Adipose tissue (tissue), 3 donors: ENCODE measurements around the gene SLC13A3. TPM values are rescaled to one million over a fixed set of nuclear protein-coding genes. Genes with fewer than 3 reads are reported as not detected.

ENCODE experiments used
- H3K27ac ChIP-seq: one replicate; pipeline ENCODE4 v1.5.1; 2013; ENCODE audit warnings: low read depth, low read length
- WGBS, 3 donors: extraction: QIAGEN DNeasy Blood & Tissue Kit; methylation state at CpG; one replicate each; pipeline ENCODE4 v1.1.7; 2013; 5-methylcytosine and 5-hydroxymethylcytosine counted together
- polyA plus RNA-seq, 3 donors: library from polyadenylated mRNA; stranded (reverse); fragments of 200-250 nt; gene quantifications; one replicate each; pipeline ENCODE4 v1.2.3, GENCODE V29; 2013
- donor health status: healthy with polysubstance abuse.
- donor health status: Bipolar disorder and iron deficiency.
- donor health status: healthy.

Gene SLC13A3
- polyA plus RNA-seq, 3 donors = 0.48 to 2.2 (median 1.2) TPM

GRCh38 chr20:46572790-46573189 is 78.5 kb downstream of the SLC13A3 start:
- 87 to 89% (median 87%) methylated on average over 3 of the region's 3 CpGs for WGBS, 3 donors
- H3K27ac ChIP-seq = no peak overlapping the region

- WGBS, 3 donors = 48 to 59% (median 51%) methylated on average over 8 of the region's 8 CpGs
- H3K27ac ChIP-seq = no peak overlapping the region
Measured at GRCh38 chr20:46572153-46572552, 79.1 kb downstream of the SLC13A3 start.

- WGBS, 3 donors = 96 to 98% (median 98%) methylated on average over 2 of the region's 2 CpGs
- no peak overlapping the region for H3K27ac ChIP-seq
Measured at GRCh38 chr20:46571418-46571817, 79.8 kb downstream of the SLC13A3 start.

- H3K27ac ChIP-seq = no peak overlapping the region
- 75 to 82% (median 81%) methylated on average over 5 of the region's 5 CpGs for WGBS, 3 donors
Measured at GRCh38 chr20:46570956-46571355, 80.3 kb downstream of the SLC13A3 start.

GRCh38 chr20:46569961-46570360 is 81.3 kb downstream of the SLC13A3 start:
- 89 to 95% (median 93%) methylated on average over 5 of the region's 5 CpGs for WGBS, 3 donors

GRCh38 chr20:46568570-46569129 is 82.6 kb downstream of the SLC13A3 start:
- WGBS, 3 donors = 13 to 19% (median 14%) methylated on average over 10 of the region's 10 CpGs
- H3K27ac ChIP-seq = no peak overlapping the region

More at GRCh38 chr20:46569961-46570360, 81.3 kb downstream of the SLC13A3 start:
- H3K27ac ChIP-seq = no peak overlapping the region

- 76 to 87% (median 84%) methylated on average over 10 of the region's 10 CpGs for WGBS, 3 donors
Measured at GRCh38 chr20:46566125-46566524, 85.1 kb downstream of the SLC13A3 start.

GRCh38 chr20:46564241-46564957 is 86.9 kb downstream of the SLC13A3 start:
- WGBS, 3 donors = 69 to 81% (median 74%) methylated on average over 7 of the region's 7 CpGs
- H3K27ac ChIP-seq = no peak overlapping the region

More at GRCh38 chr20:46566125-46566524, 85.1 kb downstream of the SLC13A3 start:
- H3K27ac ChIP-seq = no peak overlapping the region

GRCh38 chr20:46563860-46564221 is 87.4 kb downstream of the SLC13A3 start:
- 47 to 57% (median 53%) methylated on average over 2 of the region's 2 CpGs for WGBS, 3 donors
- H3K27ac ChIP-seq = no peak overlapping the region

- 85 to 88% (median 86%) methylated on average over 16 of the region's 16 CpGs for WGBS, 3 donors
- no peak overlapping the region for H3K27ac ChIP-seq
Measured at GRCh38 chr20:46563170-46563859, 87.9 kb downstream of the SLC13A3 start.

- 13 to 15% (median 15%) methylated on average over 19 of the region's 19 CpGs for WGBS, 3 donors
- no peak overlapping the region for H3K27ac ChIP-seq
Measured at GRCh38 chr20:46562373-46563169, 88.7 kb downstream of the SLC13A3 start.

- no peak overlapping the region for H3K27ac ChIP-seq
- 37 to 46% (median 45%) methylated on average over 5 of the region's 5 CpGs for WGBS, 3 donors
Measured at GRCh38 chr20:46562009-46562372, 89.3 kb downstream of the SLC13A3 start.

GRCh38 chr20:46559685-46560440 is 91.4 kb downstream of the SLC13A3 start:
- no peak overlapping the region for H3K27ac ChIP-seq
- 77 to 83% (median 78%) methylated on average over 7 of the region's 7 CpGs for WGBS, 3 donors

GRCh38 chr20:46559001-46559400 is 92.3 kb downstream of the SLC13A3 start:
- WGBS, 3 donors = 90 to 95% (median 94%) methylated on average over 3 of the region's 3 CpGs
- no peak overlapping the region for H3K27ac ChIP-seq

- no peak overlapping the region for H3K27ac ChIP-seq
- 50 to 77% (median 51%) methylated on average over 5 of the region's 5 CpGs for WGBS, 3 donors
Measured at GRCh38 chr20:46558511-46558959, 92.7 kb downstream of the SLC13A3 start.

GRCh38 chr20:46557231-46557956 is 93.9 kb downstream of the SLC13A3 start:
- WGBS, 3 donors = 66 to 71% (median 69%) methylated on average over 8 of the region's 8 CpGs
- H3K27ac ChIP-seq = no peak overlapping the region

- WGBS, 3 donors = 80 to 87% (median 85%) methylated on average over 4 of the region's 4 CpGs
Measured at GRCh38 chr20:46555370-46555956, 95.8 kb downstream of the SLC13A3 start.

More at GRCh38 chr20:46555370-46555956, 95.8 kb downstream of the SLC13A3 start:
- H3K27ac ChIP-seq = no peak overlapping the region
